H9 (cell line): ENCODE measurements around the gene FCRLA. TPM values are rescaled to one million over a fixed set of nuclear protein-coding genes. Genes with fewer than 3 reads are reported as not detected.

Experiments used
- DNase-seq: peaks from one replicate; pipeline ENCODE4 v3.0.0-alpha.2; 2017
- H2AFZ ChIP-seq: one replicate; pipeline ENCODE4 v1.6.1; 2013; ENCODE audit warnings: mild to moderate bottlenecking, low read length, control low read depth, moderate library complexity
- H2AK5ac ChIP-seq: 2 replicates; pipeline ENCODE4 v1.6.1; 2013; ENCODE audit warnings: low read length, control low read depth, mixed read lengths; ENCODE audit not compliant: insufficient read length
- H2BK120ac ChIP-seq: one replicate; pipeline ENCODE4 v1.6.1; 2013; ENCODE audit warnings: low read depth, mild to moderate bottlenecking, low read length, control low read depth, inconsistent platforms; ENCODE audit not compliant: poor library complexity, severe bottlenecking
- H2BK12ac ChIP-seq: 2 replicates; pipeline ENCODE4 v1.6.1; 2013; ENCODE audit warnings: low read length, control low read depth, mixed read lengths, low read depth; ENCODE audit not compliant: insufficient read length
- H2BK15ac ChIP-seq: 2 replicates; pipeline ENCODE4 v1.6.1; 2013; ENCODE audit warnings: low read depth, low read length, control low read depth
- H2BK20ac ChIP-seq: one replicate; pipeline ENCODE4 v1.6.1; 2013; ENCODE audit warnings: low read depth, mild to moderate bottlenecking, low read length, control low read depth, inconsistent platforms; ENCODE audit not compliant: poor library complexity, severe bottlenecking
- H2BK5ac ChIP-seq: 2 replicates; pipeline ENCODE4 v1.6.1; 2013; ENCODE audit warnings: low read length, control low read depth, mixed read lengths; ENCODE audit not compliant: insufficient read length
- H3K14ac ChIP-seq: 2 replicates; pipeline ENCODE4 v1.6.1; 2013; ENCODE audit warnings: low read length, control low read depth; ENCODE audit not compliant: insufficient read depth
- H3K18ac ChIP-seq: 2 replicates; pipeline ENCODE4 v1.6.1; 2013; ENCODE audit warnings: low read depth, mild to moderate bottlenecking, mixed read lengths, low read length, control low read depth; ENCODE audit not compliant: insufficient read length
- H3K23ac ChIP-seq: 2 replicates; pipeline ENCODE4 v1.6.1; 2013; ENCODE audit warnings: low read length, control low read depth, mixed read lengths, low read depth; ENCODE audit not compliant: insufficient read length
- H3K23me2 ChIP-seq: 2 replicates; pipeline ENCODE4 v1.6.1; 2013; ENCODE audit warnings: low read depth, mild to moderate bottlenecking, mixed read lengths, low read length, control low read depth; ENCODE audit not compliant: insufficient read length, poor library complexity, severe bottlenecking
- H3K27ac ChIP-seq: 2 replicates; pipeline ENCODE4 v1.5.1; 2013; ENCODE audit warnings: low read length, control low read depth, mixed read lengths, low read depth; ENCODE audit not compliant: insufficient read length
- H3K27me3 ChIP-seq: 2 replicates; pipeline ENCODE4 v1.6.1; 2013; ENCODE audit warnings: low read length, control low read depth, inconsistent platforms; ENCODE audit not compliant: insufficient read depth
- H3K4ac ChIP-seq: 2 replicates; pipeline ENCODE4 v1.6.1; 2013; ENCODE audit warnings: low read depth, mild to moderate bottlenecking, control low read depth, inconsistent platforms, low read length, moderate library complexity
- H3K4me1 ChIP-seq: 2 replicates; pipeline ENCODE4 v1.6.1; 2013; ENCODE audit warnings: low read length, control low read depth, inconsistent platforms; ENCODE audit not compliant: insufficient read depth
- H3K4me2 ChIP-seq: 2 replicates; pipeline ENCODE4 v1.6.1; 2013; ENCODE audit warnings: low read length, control low read depth, mixed read lengths; ENCODE audit not compliant: insufficient read length, insufficient read depth
- H3K56ac ChIP-seq: 2 replicates; pipeline ENCODE4 v1.6.1; 2013; ENCODE audit warnings: low read depth, mild to moderate bottlenecking, mixed read lengths, low read length, control low read depth; ENCODE audit not compliant: insufficient read length
- H3K79me1 ChIP-seq: 2 replicates; pipeline ENCODE4 v1.6.1; 2013; ENCODE audit warnings: low read depth, mild to moderate bottlenecking, moderate library complexity, low read length, control low read depth, inconsistent platforms; ENCODE audit not compliant: insufficient read depth, poor library complexity, severe bottlenecking
- H3K79me2 ChIP-seq: 2 replicates; pipeline ENCODE4 v1.6.1; 2013; ENCODE audit warnings: low read length, control low read depth, inconsistent platforms; ENCODE audit not compliant: insufficient read depth
- H3K9ac ChIP-seq: 2 replicates; pipeline ENCODE4 v1.6.1; 2013; ENCODE audit warnings: low read length, control low read depth, mixed read lengths; ENCODE audit not compliant: insufficient read length; ENCODE audit errors: extremely low read depth
- H3K9me3 ChIP-seq: one replicate; pipeline ENCODE4 v1.6.1; 2013; ENCODE audit warnings: low read depth, low read length, inconsistent platforms; ENCODE audit not compliant: control insufficient read depth
- H3T11ph ChIP-seq: one replicate; pipeline ENCODE4 v1.6.1; 2013; ENCODE audit warnings: mild to moderate bottlenecking, low read length, control low read depth, inconsistent platforms
- H4K20me1 ChIP-seq: one replicate; pipeline ENCODE4 v1.6.1; 2013; ENCODE audit not compliant: control insufficient read depth, insufficient read length, insufficient read depth
- H4K5ac ChIP-seq: 2 replicates; pipeline ENCODE4 v1.6.1; 2013; ENCODE audit warnings: low read depth, mild to moderate bottlenecking, mixed read lengths, low read length, control low read depth; ENCODE audit not compliant: insufficient read length
- H4K8ac ChIP-seq: replicated peaks from 2 replicates; pipeline ENCODE4 v1.6.1; 2013; ENCODE audit warnings: low read length, control low read depth, mixed read lengths, low read depth; ENCODE audit not compliant: insufficient read length
- H4K91ac ChIP-seq: 2 replicates; pipeline ENCODE4 v1.6.1; 2013; ENCODE audit warnings: low read depth, mild to moderate bottlenecking, moderate library complexity, mixed read lengths, low read length, control low read depth; ENCODE audit not compliant: insufficient read length
- H3K27ac Mint-ChIP-seq, 3 experiments: 2 replicates in 2 of 3; 3 replicates in 1 of 3; pipeline ENCODE4 v1.8.0; 2020 to 2021; ENCODE audit warnings: mixed read lengths in 3 of 3, mild to moderate bottlenecking in 1 of 3, moderate library complexity in 1 of 3
- H3K27me3 Mint-ChIP-seq: 2 replicates; pipeline ENCODE4 v1.8.0; 2021; ENCODE audit warnings: low read depth, mild to moderate bottlenecking, moderate library complexity, mixed read lengths
- H3K36me3 Mint-ChIP-seq, 3 experiments: 2 replicates in 2 of 3; 3 replicates in 1 of 3; pipeline ENCODE4 v1.8.0; 2020 to 2021; ENCODE audit warnings: low read depth in 3 of 3, mixed read lengths in 3 of 3; ENCODE audit not compliant: insufficient read depth in 1 of 3
- H3K4me1 Mint-ChIP-seq, 2 experiments: 2 replicates each; pipeline ENCODE4 v1.8.0; 2020; ENCODE audit warnings: mixed read lengths in 2 of 2
- H3K4me3 Mint-ChIP-seq, 2 experiments: 2 replicates in 1 of 2; 3 replicates in 1 of 2; pipeline ENCODE4 v1.8.0; 2020 to 2021; ENCODE audit warnings: mild to moderate bottlenecking in 2 of 2, mixed read lengths in 2 of 2, moderate library complexity in 1 of 2
- H3K9me3 Mint-ChIP-seq, 2 experiments: 2 replicates in 1 of 2; 3 replicates in 1 of 2; pipeline ENCODE4 v1.8.0; 2020; ENCODE audit warnings: mild to moderate bottlenecking in 2 of 2, mixed read lengths in 2 of 2, moderate library complexity in 1 of 2
- CTCF ChIP-seq: fragments of 200-600 bp; sonication (generic); conservative IDR thresholded peaks from 3 replicates; pipeline ENCODE4 v1.8.0; 2021; ENCODE audit warnings: antibody characterized with exemption, mild to moderate bottlenecking
- WGBS: extraction: QIAGEN DNeasy Blood & Tissue Kit; methylation state at CpG from one replicate; pipeline ENCODE4 v1.1.7; 2013; ENCODE audit warnings: missing lambda C conversion rate, low lambda C conversion rate, mixed read lengths; ENCODE audit not compliant: insufficient read length; ENCODE audit errors: extremely low coverage; 5-methylcytosine and 5-hydroxymethylcytosine counted together
- total RNA-seq: library from RNA; stranded (reverse); gene quantifications from 2 replicates; pipeline ENCODE4 v1.2.1, GENCODE V29; 2021

The FCRLA gene
- total RNA-seq, 1 experiment from 2014 or later: not detected

GRCh38 chr1:161720956-161721737 lies 14.1 kb downstream of the FCRLA start, which contains the start of gene FCRLB:
Gene FCRLB (plus strand): TSS chr1:161721544. CDS start chr1:161722673, 1,129 bp downstream.
- H2BK5ac ChIP-seq: no peak within 1 kb of the TSS
- no peaks in the 10 kb centered on the region for H3K4me1 ChIP-seq
- H4K5ac ChIP-seq: no peak within 1 kb of the TSS
- no peaks in the 10 kb centered on the region for H3K79me2 ChIP-seq
- H3K23me2 ChIP-seq: peaks cover 6% of the 10 kb centered on the region
- H2BK15ac ChIP-seq: no peak within 1 kb of the TSS
- no peak within 1 kb of the TSS for H4K91ac ChIP-seq
- H3K14ac ChIP-seq: no peak within 1 kb of the TSS
- Mint-ChIP-seq H3K9me3 (no peaks in the 10 kb centered on the region; a peak in 1 of 5 replicates), H3K36me3 (peaks cover 0 to 2% (median 0%) of the 10 kb centered on the region in 3 experiments; a peak in 2 of 7 replicates), H3K4me1 (peaks cover 5 to 8% of the 10 kb centered on the region in 2 experiments), H3K27ac (no peak within 1 kb of the TSS), H3K27me3 (peaks cover 58% of the 10 kb centered on the region), H3K4me3 (no peak within 1 kb of the TSS; a peak in 1 of 5 replicates)
- H4K20me1 ChIP-seq: no peaks in the 10 kb centered on the region
- H2AK5ac ChIP-seq: no peak within 1 kb of the TSS
- no peak within 1 kb of the TSS for H3T11ph ChIP-seq
- H3K23ac ChIP-seq: no peak within 1 kb of the TSS
- DNase-seq: no peak
- TF ChIP-seq CTCF: no peak
- H3K9ac ChIP-seq: no peak within 1 kb of the TSS
- no peak within 1 kb of the TSS for H3K18ac ChIP-seq
- H2BK20ac ChIP-seq: no peak within 1 kb of the TSS
- H3K27ac ChIP-seq: no peak within 1 kb of the TSS
- H4K8ac ChIP-seq: no peak within 1 kb of the TSS
- H3K9me3 ChIP-seq: no peaks in the 10 kb centered on the region
- no peak within 1 kb of the TSS for H3K4me2 ChIP-seq
- H3K56ac ChIP-seq: no peak within 1 kb of the TSS
- no peaks in the 10 kb centered on the region for H3K79me1 ChIP-seq
- WGBS: no CpG with 5 or more reads among the region's 4 CpGs
- H3K4ac ChIP-seq: no peak within 1 kb of the TSS
- H2AFZ ChIP-seq: no peak within 1 kb of the TSS
- no peak within 1 kb of the TSS for H2BK120ac ChIP-seq
- H2BK12ac ChIP-seq: no peak within 1 kb of the TSS
- peaks cover 12% of the 10 kb centered on the region; the same call in 1 of the 2 replicates for H3K27me3 ChIP-seq
